ENCODE data around the gene CCNA1. TPM values are rescaled to one million over a fixed set of nuclear protein-coding genes. Genes with fewer than 3 reads are reported as not detected.
A peak's percentile ranks its signal among the peaks of the same experiment; 100 is the strongest.

Gene CCNA1
- 1 to 10 TPM in 1 of 2 donors, under 1 TPM in 1; 0.15 to 1.5 TPM for total RNA-seq
- 1 to 10 TPM; 1.7 to 4.6 (median 2.4) TPM for polyA plus RNA-seq (ENCODE audit: insufficient read length in 6 of 6)
- long read RNA-seq, donor 1, partial matches to known transcripts: 0 of 3 reads
- long read RNA-seq, donor 1, other reads (novel, unspliced or antisense): 0 of 3 reads
- long read RNA-seq, donor 2: 0 reads
- long read RNA-seq, donor 3, partial matches to known transcripts: 0 of 1 reads
- long read RNA-seq, donor 3, other reads (novel, unspliced or antisense): 0 of 1 reads
- long read RNA-seq, donor 4: 0 reads
- long read RNA-seq, donor 5, partial matches to known transcripts: 0 of 5 reads
- long read RNA-seq, donor 5, other reads (novel, unspliced or antisense): 0 of 5 reads
- long read RNA-seq, donor 6, partial matches to known transcripts: 0 of 1 reads
- long read RNA-seq, donor 6, other reads (novel, unspliced or antisense): 0 of 1 reads
- long read RNA-seq, donor 7: 0 reads
- long read RNA-seq, donor 8, partial matches to known transcripts: 0 of 1 reads
- long read RNA-seq, donor 8, other reads (novel, unspliced or antisense): 0 of 1 reads
- long read RNA-seq, donor 9: 0 reads
- long read RNA-seq, donor 10, transcript CCNA1-201 (9 exons, 1,879 nt): major isoform, 5 of 6 reads
- long read RNA-seq, donor 10, partial matches to known transcripts: 0 of 6 reads
- long read RNA-seq, donor 10, other reads (novel, unspliced or antisense): 0 of 6 reads
- long read RNA-seq, donor 11, partial matches to known transcripts: 0 of 3 reads
- long read RNA-seq, donor 11, other reads (novel, unspliced or antisense): 0 of 3 reads
- long read RNA-seq, donor 12, partial matches to known transcripts: 0 of 3 reads
- long read RNA-seq, donor 12, other reads (novel, unspliced or antisense): 0 of 3 reads

- Histone ChIP-seq H3K27ac (no peak within 1 kb of the TSS), H3K9me3 (no peaks in the 10 kb centered on the region), H3K36me3 (no peaks in the 10 kb centered on the region), H3K4me1 (peaks cover 13 to 33% of the 10 kb centered on the region in 2 donors), H3K4me3 (peak within 1 kb of the TSS; percentile 25 to 55), H3K27me3 (peaks cover 40 to 57% of the 10 kb centered on the region in 2 donors)
- intact Hi-C loops (cut with DNase I): no loop called here
- TF ChIP-seq CTCF (IDR thresholded peaks at IDR 0.05): no peak
- ATAC-seq: peak; percentile 69
- DNase-seq: peak in 3 of 4 donors; percentile 37 to 93 (median 51)
Measured at GRCh38 chr13:36432106-36432544, at the start of gene CCNA1. Gene CCNA1, plus strand, starts transcription at chr13:36432495. Its CDS starts 562 bp downstream, at chr13:36433057.

GRCh38 chr13:36385489-36385888, 46.8 kb upstream of the CCNA1 start:
- H3K4me1 ChIP-seq: no peaks in the 10 kb centered on the region
- no peaks in the 10 kb centered on the region for H3K27me3 ChIP-seq
- no peaks in the 10 kb centered on the region for H3K9me3 ChIP-seq
- TF ChIP-seq CTCF (IDR thresholded peaks at IDR 0.05): no peak
- DNase-seq: no peak
- no peak overlapping the region for H3K27ac ChIP-seq
- no peak for ATAC-seq
- H3K36me3 ChIP-seq: no peaks in the 10 kb centered on the region
- no peak overlapping the region for H3K4me3 ChIP-seq
- intact Hi-C loops (cut with DNase I): no loop called here

- Histone ChIP-seq H3K4me3 (no peak overlapping the region), H3K4me1 (no peaks in the 10 kb centered on the region), H3K9me3 (peaks cover 0 to 2% of the 10 kb centered on the region in 2 donors), H3K36me3 (no peaks in the 10 kb centered on the region), H3K27ac (no peak overlapping the region), H3K27me3 (no peaks in the 10 kb centered on the region)
- ATAC-seq (peak; percentile 70), DNase-seq (peak in 2 of 4 donors; percentile 6 to 37)
- peak; percentile 21 to 28 for TF ChIP-seq CTCF (IDR thresholded peaks at IDR 0.05)
- intact Hi-C loops (cut with DNase I): no loop called here
Measured at GRCh38 chr13:36395280-36395679, 37.0 kb upstream of the CCNA1 start.

GRCh38 chr13:36405151-36405550, 27.1 kb upstream of the CCNA1 start:
- Histone ChIP-seq H3K36me3 (no peaks in the 10 kb centered on the region), H3K27ac (no peak overlapping the region), H3K4me1 (no peaks in the 10 kb centered on the region), H3K4me3 (no peak overlapping the region), H3K9me3 (no peaks in the 10 kb centered on the region), H3K27me3 (no peaks in the 10 kb centered on the region)
- no peak for TF ChIP-seq CTCF (IDR thresholded peaks at IDR 0.05)
- intact Hi-C loops (cut with DNase I): no loop called here
- ATAC-seq (no peak), DNase-seq (no peak)

- ATAC-seq: no peak
- H3K4me3 ChIP-seq: no peak overlapping the region
- DNase-seq: no peak
- H3K36me3 ChIP-seq: no peaks in the 10 kb centered on the region
- peaks cover 0 to 7% of the 10 kb centered on the region in 2 donors for H3K9me3 ChIP-seq
- TF ChIP-seq CTCF (IDR thresholded peaks at IDR 0.05): no peak
- no peak overlapping the region for H3K27ac ChIP-seq
- H3K4me1 ChIP-seq: peaks cover 0 to 8% of the 10 kb centered on the region in 2 donors
- intact Hi-C loops (cut with DNase I): no loop called here
- H3K27me3 ChIP-seq: no peaks in the 10 kb centered on the region
Measured at GRCh38 chr13:36412736-36413135, 19.6 kb upstream of the CCNA1 start.

Data from left lung (tissue), 14 donors.